Astrocyte (in vitro differentiated cells and primary cell): Measurements from ENCODE around the gene ME2. TPM values are rescaled to one million over a fixed set of nuclear protein-coding genes. Genes with fewer than 3 reads are reported as not detected.
"Not testable (repeated sequence)": the region's sequence is repeated elsewhere in the genome, so short reads cannot be mapped to it uniquely, and the experiment has no call there.

ENCODE experiments used
- DNase-seq: peaks from one replicate; pipeline ENCODE4 v3.0.0-alpha.2; 2010; ENCODE audit warnings: low read depth
- FAIRE-seq: peaks from 2 replicates; lab custom pipeline; 2011; peaks lifted over from hg19 to GRCh38; lab: Jason Lieb, UNC
- H2AFZ ChIP-seq: 2 replicates; pipeline ENCODE4 v1.6.0; 2012; ENCODE audit warnings: low read depth, low read length, inconsistent platforms
- H3K27ac ChIP-seq: 2 replicates; pipeline ENCODE4 v1.5.1; 2011; ENCODE audit warnings: low read depth, low read length, inconsistent platforms
- H3K27me3 ChIP-seq: 2 replicates; pipeline ENCODE4 v1.6.0; 2011; ENCODE audit warnings: low read length, inconsistent platforms; ENCODE audit not compliant: insufficient read depth
- H3K36me3 ChIP-seq: 2 replicates; pipeline ENCODE4 v1.5.1; 2011; ENCODE audit warnings: low read length, inconsistent platforms; ENCODE audit not compliant: insufficient read depth
- H3K4me1 ChIP-seq: 2 replicates; pipeline ENCODE4 v1.5.1; 2011; ENCODE audit warnings: low read length, inconsistent platforms; ENCODE audit not compliant: insufficient read depth
- H3K4me2 ChIP-seq: 2 replicates; pipeline ENCODE4 v1.6.0; 2012; ENCODE audit warnings: low read length, inconsistent platforms
- H3K4me3 ChIP-seq: 2 replicates; pipeline ENCODE4 v1.5.1; 2011; ENCODE audit warnings: low read depth, mild to moderate bottlenecking, low read length, inconsistent platforms; ENCODE audit not compliant: insufficient read depth
- H3K79me2 ChIP-seq: 2 replicates; pipeline ENCODE4 v1.6.0; 2012; ENCODE audit warnings: mild to moderate bottlenecking, low read length, inconsistent platforms; ENCODE audit not compliant: insufficient read depth
- H3K9ac ChIP-seq: 2 replicates; pipeline ENCODE4 v1.6.0; 2012; ENCODE audit warnings: mild to moderate bottlenecking, low read length, inconsistent platforms
- H3K9me3 ChIP-seq: 2 replicates; pipeline ENCODE4 v1.5.1; 2012; ENCODE audit warnings: low read depth, mild to moderate bottlenecking, low read length, inconsistent platforms; ENCODE audit not compliant: insufficient read depth
- H4K20me1 ChIP-seq: 2 replicates; pipeline ENCODE4 v1.6.0; 2012; ENCODE audit warnings: low read length, inconsistent platforms; ENCODE audit not compliant: insufficient read depth
- H3K27ac Mint-ChIP-seq: one replicate; pipeline ENCODE4 v1.8.0; 2021; ENCODE audit warnings: mild to moderate bottlenecking, mixed read lengths; ENCODE audit not compliant: unreplicated experiment
- H3K27me3 Mint-ChIP-seq: one replicate; pipeline ENCODE4 v1.8.0; 2021; ENCODE audit warnings: low read depth, mixed read lengths; ENCODE audit not compliant: unreplicated experiment
- H3K36me3 Mint-ChIP-seq: one replicate; pipeline ENCODE4 v1.8.0; 2021; ENCODE audit warnings: low read depth, mixed read lengths; ENCODE audit not compliant: unreplicated experiment
- H3K4me1 Mint-ChIP-seq: one replicate; pipeline ENCODE4 v1.8.0; 2021; ENCODE audit warnings: low read depth, mixed read lengths; ENCODE audit not compliant: unreplicated experiment
- H3K4me3 Mint-ChIP-seq: one replicate; pipeline ENCODE4 v1.8.0; 2021; ENCODE audit warnings: mild to moderate bottlenecking, moderate library complexity, mixed read lengths; ENCODE audit not compliant: unreplicated experiment
- H3K9me3 Mint-ChIP-seq: one replicate; pipeline ENCODE4 v1.8.0; 2021; ENCODE audit warnings: mild to moderate bottlenecking, mixed read lengths; ENCODE audit not compliant: unreplicated experiment
- EZH2 ChIP-seq: IDR thresholded peaks from 2 replicates; pipeline ENCODE4 v1.6.1; 2012; ENCODE audit warnings: mild to moderate bottlenecking, low read length, inconsistent platforms; ENCODE audit not compliant: insufficient read depth
- total RNA-seq: library from RNA; stranded (reverse); gene quantifications from 2 replicates; pipeline ENCODE4 v1.2.1, GENCODE V29; 2021
- TF ChIP-seq, protein P1 (sequence below): IDR thresholded peaks from 2 replicates; pipeline ENCODE4 v1.5.1; 2011; ENCODE audit warnings: low read depth, mild to moderate bottlenecking, inconsistent platforms, low read length, moderate library complexity; ENCODE audit not compliant: insufficient read depth

The ME2 gene
- total RNA-seq, 1 donor from 2014 or later = 44.0 TPM

DNA sequence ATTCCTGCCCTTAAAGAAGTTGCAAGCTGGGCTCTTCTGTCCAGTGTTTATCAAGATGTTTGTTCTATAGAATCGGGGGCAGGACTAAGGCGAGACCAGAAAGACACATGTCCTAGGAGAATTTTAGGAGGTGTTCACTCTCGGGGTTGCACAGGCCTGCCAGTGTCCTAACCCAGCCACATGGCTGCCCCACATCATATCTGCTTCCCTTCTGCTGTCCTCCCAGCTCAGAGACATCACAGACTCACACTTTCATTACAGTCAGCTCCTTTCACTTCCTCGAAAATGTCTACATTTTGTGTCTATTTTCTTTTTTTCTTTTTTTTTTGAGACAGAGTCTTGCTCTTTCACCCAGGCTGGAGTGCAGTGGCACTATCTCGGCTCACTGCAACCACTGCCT is 48.4 kb upstream of the ME2 start:
- Histone ChIP-seq H3K27ac (no peak overlapping the region), H3K36me3 (no peaks in the 10 kb centered on the region), H3K27me3 (no peaks in the 10 kb centered on the region), H4K20me1 (no peaks in the 10 kb centered on the region), H3K79me2 (no peaks in the 10 kb centered on the region), H3K4me1 (no peaks in the 10 kb centered on the region), H3K4me2 (no peak overlapping the region), H2AFZ (no peak overlapping the region), H3K4me3 (no peak overlapping the region), H3K9ac (no peak overlapping the region), H3K9me3 (no peaks in the 10 kb centered on the region)
- TF ChIP-seq EZH2 = no peak
- TF ChIP-seq, protein P1, sequence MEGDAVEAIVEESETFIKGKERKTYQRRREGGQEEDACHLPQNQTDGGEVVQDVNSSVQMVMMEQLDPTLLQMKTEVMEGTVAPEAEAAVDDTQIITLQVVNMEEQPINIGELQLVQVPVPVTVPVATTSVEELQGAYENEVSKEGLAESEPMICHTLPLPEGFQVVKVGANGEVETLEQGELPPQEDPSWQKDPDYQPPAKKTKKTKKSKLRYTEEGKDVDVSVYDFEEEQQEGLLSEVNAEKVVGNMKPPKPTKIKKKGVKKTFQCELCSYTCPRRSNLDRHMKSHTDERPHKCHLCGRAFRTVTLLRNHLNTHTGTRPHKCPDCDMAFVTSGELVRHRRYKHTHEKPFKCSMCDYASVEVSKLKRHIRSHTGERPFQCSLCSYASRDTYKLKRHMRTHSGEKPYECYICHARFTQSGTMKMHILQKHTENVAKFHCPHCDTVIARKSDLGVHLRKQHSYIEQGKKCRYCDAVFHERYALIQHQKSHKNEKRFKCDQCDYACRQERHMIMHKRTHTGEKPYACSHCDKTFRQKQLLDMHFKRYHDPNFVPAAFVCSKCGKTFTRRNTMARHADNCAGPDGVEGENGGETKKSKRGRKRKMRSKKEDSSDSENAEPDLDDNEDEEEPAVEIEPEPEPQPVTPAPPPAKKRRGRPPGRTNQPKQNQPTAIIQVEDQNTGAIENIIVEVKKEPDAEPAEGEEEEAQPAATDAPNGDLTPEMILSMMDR = no peak
- H3K4me1 Mint-ChIP-seq = no peaks in the 10 kb centered on the region
- peaks cover 2% of the 10 kb centered on the region for H3K9me3 Mint-ChIP-seq
- H3K27me3 Mint-ChIP-seq = peaks cover 2% of the 10 kb centered on the region
- FAIRE-seq = no peak
- no peak overlapping the region for H3K4me3 Mint-ChIP-seq
- no peaks in the 10 kb centered on the region for H3K36me3 Mint-ChIP-seq
- no peak overlapping the region for H3K27ac Mint-ChIP-seq
- no peak for DNase-seq

DNA sequence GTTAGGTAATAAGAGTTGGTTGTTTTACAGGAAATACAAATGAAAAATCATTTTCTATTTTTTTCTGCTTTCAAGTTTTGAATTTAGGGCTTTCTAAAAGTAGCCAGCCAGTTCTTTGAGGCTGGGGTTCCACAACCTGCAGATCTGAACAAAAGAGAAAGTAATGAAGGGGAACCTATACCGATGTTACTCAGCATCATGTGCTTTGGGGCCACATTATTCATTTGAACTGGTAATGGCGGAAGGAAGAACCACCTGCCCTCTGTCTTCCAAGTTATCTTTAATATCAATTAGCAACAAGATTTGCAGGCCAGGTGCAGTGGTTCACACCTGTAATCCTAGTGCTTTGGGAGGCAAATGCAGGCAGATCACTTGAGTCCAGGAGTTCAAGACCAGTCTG is 46.2 kb upstream of the ME2 start:
- Mint-ChIP-seq H3K4me1 (peaks cover 4% of the 10 kb centered on the region), H3K27me3 (peaks cover 2% of the 10 kb centered on the region), H3K36me3 (no peaks in the 10 kb centered on the region), H3K9me3 (peaks cover 2% of the 10 kb centered on the region), H3K4me3 (no peak overlapping the region), H3K27ac (no peak overlapping the region)
- Histone ChIP-seq H3K27ac (no peak overlapping the region), H3K9me3 (no peaks in the 10 kb centered on the region), H3K27me3 (no peaks in the 10 kb centered on the region), H3K4me2 (no peak overlapping the region), H3K4me1 (peaks cover 4% of the 10 kb centered on the region), H3K79me2 (no peaks in the 10 kb centered on the region), H2AFZ (no peak overlapping the region), H3K9ac (no peak overlapping the region), H3K36me3 (no peaks in the 10 kb centered on the region), H3K4me3 (no peak overlapping the region), H4K20me1 (no peaks in the 10 kb centered on the region)
- TF ChIP-seq, protein P1 = no peak
- no peak for TF ChIP-seq EZH2
- DNase-seq (no peak), FAIRE-seq (no peak)

DNA sequence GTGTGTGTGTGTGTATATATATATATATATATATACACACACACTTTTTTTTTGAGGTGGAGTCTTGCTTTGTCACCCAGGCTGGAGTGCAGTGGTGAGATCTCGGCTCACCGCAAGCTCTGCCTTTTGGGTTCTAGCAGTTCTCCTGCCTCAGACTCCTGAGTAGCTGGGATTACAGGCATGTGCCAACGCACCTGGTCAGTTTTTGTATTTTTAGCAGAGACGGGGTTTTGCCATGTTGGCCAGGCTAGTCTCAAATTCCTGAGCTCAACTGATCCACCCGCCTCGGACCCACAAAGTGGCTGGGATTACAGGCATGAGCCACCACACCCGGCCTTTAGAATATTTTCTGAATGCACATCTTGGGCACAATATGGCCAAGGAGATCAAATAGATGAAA is 45.4 kb upstream of the ME2 start:
- H3K27ac ChIP-seq, H4K20me1 ChIP-seq, DNase-seq, H3K4me1 ChIP-seq, FAIRE-seq, H3K79me2 ChIP-seq, H3K27ac Mint-ChIP-seq, H3K4me3 ChIP-seq, H3K36me3 Mint-ChIP-seq, H3K9ac ChIP-seq, H3K9me3 Mint-ChIP-seq, H2AFZ ChIP-seq, H3K4me3 Mint-ChIP-seq, H3K4me1 Mint-ChIP-seq, H3K27me3 Mint-ChIP-seq, H3K36me3 ChIP-seq, H3K9me3 ChIP-seq, H3K27me3 ChIP-seq, H3K4me2 ChIP-seq: not testable (repeated sequence)
